ENCODE results near the gene FBXO4.

Gene FBXO4
- total RNA-seq = 10.5 reads per million, percentile 32 among the genes with 10 or more reads in this experiment

DNA sequence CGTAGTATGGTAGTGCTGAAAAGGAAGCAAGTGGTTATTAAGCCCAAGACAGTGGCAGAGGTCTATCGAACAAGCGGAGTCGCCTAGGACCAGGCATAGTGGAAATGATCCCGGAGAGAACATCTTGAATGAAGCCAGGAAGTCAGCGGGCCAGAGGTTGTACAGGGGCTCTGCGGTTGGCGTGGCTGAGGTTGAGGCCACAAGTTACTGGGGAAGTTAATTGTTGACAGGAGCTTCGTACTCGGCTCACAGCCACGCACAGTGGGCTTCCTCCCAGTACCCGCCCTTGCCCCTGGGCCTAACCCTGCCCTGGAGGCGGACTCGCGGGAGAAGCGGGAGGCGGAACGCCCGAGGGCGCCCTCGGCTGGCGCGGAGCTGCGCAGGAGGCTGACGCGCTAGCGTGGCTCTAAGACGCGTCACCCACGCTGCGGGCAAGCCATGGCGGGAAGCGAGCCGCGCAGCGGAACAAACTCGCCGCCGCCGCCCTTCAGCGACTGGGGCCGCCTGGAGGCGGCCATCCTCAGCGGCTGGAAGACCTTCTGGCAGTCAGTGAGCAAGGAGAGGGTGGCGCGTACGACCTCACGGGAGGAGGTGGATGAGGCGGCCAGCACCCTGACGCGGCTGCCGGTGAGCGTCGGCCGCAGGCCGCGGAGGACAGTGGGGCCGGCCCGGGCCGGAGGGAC lies at the start of gene FBXO4:
Gene FBXO4 (plus strand): TSS at position 410 of the 683 bp plus-strand sequence. CDS start 29 bp downstream, at position 439.
- peak; percentile 83 for DNase-seq

DNA sequence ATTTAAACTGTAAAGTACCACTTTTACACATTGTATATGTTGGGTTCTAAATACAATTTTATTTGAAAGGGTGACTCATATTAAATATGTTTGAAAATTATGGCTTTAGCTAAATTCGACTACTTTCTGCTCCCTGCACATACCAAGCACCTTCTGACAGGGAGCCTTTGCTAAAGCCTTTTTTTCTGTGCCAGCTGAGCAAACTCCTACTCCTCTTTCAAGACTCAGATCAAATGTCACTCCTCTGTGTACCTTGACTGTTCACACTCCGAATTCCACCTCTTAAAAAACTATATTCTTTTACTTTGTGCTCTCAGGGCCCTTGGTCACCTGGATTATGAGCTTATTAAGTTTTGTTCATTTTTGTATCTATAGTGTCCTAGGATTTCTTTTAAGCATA lies 48.4 kb upstream of the FBXO4 start:
- DNase-seq = no peak

- no peak for DNase-seq
These were observed 47.7 kb upstream of the FBXO4 start for GRCh38 chr5:41877408-41877807.

- no peak for DNase-seq
These were observed 46.9 kb upstream of the FBXO4 start for GRCh38 chr5:41878173-41878572.

DNA sequence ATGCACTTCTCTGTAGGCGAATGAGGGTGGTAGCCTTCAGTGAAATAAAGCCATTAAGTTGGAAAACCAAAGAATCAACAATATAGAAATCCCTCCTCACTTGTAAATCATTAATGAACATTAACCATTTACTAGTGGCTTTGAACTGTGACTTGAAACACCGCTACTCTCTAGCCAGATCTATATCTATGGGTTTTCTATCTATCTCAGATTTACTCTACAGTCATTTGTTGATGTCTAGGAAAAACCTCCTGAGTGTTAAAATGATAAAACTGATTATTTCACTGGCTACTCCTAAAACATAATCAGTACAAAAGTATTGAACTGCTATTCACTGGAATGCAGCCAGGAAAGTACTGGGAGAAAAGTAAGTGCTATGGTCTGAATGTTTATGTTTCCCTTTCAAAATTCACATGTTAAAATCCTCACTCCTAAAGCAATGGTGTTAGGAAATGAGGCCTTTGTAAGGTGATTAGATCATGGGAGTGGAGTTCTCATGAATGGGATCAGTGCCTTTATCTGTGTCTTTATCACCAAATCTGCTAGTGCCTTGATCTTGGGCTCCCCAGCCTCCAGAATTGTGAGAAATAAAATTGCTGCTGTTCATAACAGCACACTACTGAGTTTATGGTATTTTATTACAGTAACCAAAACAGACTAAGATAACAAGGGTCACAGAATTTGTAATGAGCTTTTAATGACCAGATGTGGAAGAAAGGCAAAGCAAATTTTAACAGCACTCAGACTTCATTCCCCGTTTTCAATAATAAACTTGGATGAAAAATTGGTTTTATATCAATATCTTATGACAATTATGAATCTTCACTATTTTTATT lies 46.2 kb upstream of the FBXO4 start:
- no peak for DNase-seq

GRCh38 chr5:41882765-41883164 lies 42.3 kb upstream of the FBXO4 start:
- DNase-seq = no peak

- no peak for DNase-seq
These were observed 41.8 kb upstream of the FBXO4 start for GRCh38 chr5:41883243-41883642.

DNA sequence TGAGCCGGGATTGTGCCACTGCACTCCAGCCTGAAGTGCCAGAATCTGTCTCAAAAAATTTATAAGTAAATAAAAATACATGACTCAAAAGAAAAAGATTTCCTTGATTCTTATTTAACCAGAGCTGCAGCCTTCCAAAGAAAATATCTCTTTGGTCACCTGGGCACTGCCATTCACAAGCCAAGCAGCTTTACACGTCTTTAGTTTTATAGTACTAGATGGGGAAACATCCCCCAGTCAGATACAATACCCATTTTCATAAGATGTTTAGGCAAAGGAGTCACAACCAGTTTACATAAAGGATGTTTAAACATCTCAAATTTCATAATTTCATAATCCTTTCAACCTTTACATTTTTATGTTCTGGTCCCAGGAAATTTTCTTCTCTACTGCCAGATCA lies 41.1 kb upstream of the FBXO4 start:
- DNase-seq = no peak

DNA sequence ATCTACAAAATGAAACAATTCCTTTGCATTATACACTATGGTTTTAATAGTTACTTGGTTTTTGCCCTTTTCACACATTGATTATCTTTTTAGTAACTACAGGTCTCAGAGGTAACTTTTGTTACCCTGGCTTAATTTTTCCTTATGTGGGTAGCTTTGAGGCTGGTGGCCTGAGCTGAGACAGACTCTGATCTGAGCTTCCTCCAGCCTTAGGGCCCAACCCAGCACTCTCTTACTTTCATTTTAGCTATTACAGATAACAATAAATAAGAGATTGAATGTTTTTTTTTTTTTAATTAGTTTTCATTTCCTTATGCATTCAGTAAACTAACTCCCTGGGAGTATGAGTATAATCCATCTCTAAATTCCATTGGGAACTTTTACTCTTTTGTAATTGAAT lies 39.8 kb upstream of the FBXO4 start:
- DNase-seq = no peak

DNA sequence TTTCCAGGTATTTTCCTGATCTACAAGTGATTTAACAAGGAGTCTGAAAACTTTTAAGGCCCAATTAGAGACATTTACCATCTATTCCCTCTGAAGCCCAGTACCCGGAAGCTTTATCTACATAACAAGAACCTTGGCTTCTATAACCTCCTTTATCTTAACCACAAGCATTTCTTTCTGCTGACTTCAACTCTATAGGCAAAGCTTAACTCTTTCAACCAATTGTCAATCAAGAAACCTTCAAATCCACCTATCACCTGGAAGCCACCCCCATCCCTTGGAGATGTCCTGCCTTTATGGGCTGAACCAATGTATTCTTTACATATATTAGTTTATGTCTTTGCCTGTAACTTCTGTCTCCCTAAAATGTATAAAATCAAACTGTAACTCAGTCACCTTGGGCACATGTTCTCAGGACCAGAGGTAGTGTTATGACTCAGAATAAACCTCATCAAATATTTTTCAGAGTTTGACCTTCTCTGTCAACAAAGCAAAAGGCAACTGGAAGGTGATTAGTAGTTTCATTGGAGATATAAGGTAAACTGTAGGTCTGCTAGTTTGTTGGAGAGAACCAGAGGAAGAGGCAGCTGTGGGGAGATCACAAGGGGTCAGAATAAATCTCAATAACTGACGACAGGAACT lies 33.9 kb upstream of the FBXO4 start:
- no peak for DNase-seq

GRCh38 chr5:41892031-41892430 lies 33.0 kb upstream of the FBXO4 start:
- no peak for DNase-seq

DNA sequence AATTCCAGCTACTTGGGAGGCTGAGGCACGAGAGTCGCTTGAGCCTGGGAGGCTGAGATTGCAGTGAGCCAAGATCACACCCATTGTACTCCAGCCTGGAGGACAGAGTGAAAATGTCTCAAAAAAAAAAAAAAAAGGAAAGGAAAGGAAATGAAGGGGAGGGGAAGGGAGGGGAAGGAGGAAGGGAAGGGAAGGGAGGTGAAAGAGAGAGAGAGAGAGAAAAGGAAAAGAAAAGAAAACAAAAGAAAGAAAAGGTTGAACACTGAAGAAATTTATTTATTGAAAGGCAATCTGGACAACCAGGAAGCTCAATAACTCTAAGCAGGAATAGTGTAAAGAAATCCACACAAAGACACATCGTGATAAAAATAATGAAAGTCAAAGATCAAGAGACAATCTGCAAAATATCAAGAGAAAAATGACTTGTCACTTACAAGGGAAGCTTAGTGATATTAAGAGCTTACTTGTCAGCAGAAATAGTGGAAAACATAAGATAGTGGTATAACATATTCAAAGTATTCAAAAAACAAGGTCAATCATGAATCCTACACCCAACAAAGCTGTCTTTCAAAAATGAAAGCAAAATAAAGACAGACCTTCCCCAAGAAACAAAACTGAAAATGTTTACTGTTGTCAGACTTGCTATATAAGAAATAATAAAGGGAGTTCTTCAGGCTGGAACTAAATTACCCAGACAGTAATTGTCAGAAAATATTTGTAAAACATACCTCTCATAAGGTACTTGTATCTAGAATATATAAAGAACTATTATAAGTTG lies 31.8 kb upstream of the FBXO4 start:
- no peak for DNase-seq

DNA sequence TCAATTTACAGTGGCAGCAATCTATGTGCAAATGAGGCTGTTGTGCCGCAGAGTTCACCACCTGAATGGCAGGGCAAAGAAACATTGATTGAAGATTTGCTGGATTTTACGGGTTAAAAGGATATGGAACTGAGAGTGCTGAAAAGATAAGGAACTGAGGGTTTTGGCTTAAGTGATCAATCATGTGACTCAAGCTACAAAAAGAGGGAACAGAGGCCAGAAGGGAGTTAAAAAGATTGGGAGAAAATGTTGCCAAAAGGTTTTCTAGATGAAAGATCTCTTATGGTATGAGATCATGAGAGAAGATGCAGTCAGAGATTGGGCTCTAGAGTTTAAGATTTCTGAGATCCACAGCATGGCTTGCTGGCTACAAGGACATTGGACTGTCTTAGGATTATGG lies 28.9 kb upstream of the FBXO4 start:
- no peak for DNase-seq

DNA sequence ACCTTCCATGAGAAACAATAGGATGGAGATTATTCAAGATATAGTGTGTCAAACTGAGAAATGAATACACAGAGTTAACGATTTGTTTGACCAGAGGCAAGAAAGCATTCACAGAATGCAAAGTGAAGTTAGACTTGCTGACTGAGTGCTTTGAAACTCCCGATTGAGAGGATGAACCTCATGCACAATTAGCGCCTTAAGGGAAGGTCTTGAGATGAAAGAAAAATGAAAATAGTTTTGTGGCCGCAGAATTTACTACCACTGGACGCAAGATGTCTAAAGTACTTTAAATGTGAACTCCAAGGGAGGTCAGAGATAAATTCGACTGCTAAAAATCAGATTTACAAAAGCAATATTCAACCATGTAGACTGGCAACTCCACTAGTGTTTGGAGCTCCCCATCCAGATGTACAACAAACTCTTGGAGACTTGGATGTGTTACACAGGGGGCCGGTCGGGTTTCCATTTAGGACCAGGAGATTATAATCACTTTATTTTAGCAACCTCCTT lies 21.6 kb upstream of the FBXO4 start:
- DNase-seq = no peak

DNA sequence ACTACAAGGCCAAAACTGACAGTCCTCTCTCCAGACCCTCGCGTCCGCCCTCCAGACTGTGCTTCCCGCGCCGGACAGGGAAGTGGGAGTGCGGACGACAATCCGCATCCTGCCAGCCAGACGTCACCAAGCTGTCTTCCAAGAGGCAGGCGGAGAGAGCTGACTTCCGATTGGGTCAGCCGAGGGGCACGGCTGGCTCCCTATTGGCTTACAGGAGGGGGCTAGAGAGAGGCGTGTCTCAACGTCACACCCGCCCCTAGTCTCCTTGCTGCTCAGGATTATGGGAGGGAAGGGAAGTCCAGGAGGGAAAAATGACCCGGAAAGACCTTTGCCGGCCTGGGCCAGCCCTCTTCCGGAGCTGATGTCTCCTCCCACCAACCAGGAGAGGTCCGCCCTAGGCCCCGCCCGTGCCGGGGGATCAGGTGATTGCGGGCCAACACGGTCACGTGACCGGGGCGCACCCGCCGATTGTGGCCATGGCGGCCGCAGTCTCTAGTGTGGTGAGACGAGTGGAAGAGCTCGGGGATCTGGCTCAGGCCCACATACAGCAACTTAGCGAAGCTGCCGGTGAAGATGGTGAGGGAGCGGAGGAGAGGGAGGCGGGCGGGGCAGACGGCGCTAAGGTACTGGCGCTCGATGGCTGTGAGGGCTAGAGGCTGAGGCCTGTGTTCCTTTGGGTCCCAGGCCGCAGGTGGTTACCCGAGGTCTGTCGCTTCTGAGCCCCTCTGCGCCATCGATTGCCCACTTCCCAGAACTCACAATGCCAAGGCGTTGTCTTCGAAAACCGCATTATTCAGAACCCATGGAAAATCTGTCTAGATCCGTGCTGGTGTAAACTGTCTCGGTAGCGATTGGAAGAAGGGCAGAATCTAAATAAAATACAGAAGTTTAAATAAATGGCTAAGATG lies 20.9 kb upstream of the FBXO4 start, which contains the start of gene RIMOC1:
Gene RIMOC1 (plus strand): TSS at position 453 of the 908 bp plus-strand sequence. CDS start 24 bp downstream, at position 477.
- peak; percentile 93 for DNase-seq

GRCh38 chr5:41906151-41906550 lies 18.9 kb upstream of the FBXO4 start:
- DNase-seq = no peak

DNA sequence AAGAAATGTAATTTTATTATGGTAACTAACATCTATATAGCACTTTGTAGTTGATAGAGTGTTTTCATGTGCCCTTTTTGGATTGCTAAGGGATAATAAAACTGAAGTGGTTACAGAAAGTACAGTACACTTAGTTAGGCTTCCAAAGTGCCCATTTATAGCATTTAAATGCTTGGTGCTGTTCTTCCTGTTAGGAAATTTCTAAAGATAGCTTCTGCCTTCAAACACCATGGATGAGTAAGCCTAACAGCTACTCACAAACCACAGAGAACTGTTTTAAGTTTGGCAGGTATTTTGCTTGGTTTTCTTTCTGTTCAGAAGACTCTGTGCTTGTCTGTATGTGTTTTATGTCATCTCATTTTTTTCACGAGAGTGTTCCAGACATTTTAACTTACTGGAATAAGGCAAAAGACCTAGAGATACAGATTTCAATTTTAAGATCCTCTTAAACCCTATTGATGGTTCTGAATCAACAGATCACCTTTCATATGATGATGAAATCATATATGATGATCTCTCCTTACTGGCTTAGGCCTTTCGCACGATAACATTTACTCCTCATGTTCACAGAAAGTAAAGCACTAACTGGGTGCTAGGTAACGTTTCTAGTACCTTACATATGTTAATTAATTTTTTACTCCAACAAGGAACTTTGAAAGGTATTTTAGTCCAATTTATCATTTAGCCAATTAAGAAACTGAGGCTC lies 16.6 kb upstream of the FBXO4 start:
- DNase-seq = no peak

DNA sequence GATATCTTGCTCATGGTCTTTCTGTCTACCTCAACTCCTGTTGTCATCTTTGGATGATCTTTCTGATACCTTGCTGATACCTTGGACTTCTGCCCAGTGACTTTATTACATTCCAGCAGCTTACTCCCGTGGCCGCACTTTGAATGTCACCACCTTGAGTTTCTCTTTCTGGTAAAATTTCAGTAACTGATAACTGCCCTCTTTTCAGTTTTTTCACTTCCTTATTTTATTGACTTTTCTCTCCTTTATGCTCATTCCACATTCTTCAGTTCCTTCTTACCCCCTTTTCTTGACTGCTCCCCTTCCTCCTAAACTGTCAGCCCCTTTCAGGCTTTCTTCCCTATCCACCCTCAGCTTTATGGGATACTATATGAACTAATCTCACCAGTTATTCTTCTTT lies 7.0 kb upstream of the FBXO4 start:
- DNase-seq = no peak

DNA sequence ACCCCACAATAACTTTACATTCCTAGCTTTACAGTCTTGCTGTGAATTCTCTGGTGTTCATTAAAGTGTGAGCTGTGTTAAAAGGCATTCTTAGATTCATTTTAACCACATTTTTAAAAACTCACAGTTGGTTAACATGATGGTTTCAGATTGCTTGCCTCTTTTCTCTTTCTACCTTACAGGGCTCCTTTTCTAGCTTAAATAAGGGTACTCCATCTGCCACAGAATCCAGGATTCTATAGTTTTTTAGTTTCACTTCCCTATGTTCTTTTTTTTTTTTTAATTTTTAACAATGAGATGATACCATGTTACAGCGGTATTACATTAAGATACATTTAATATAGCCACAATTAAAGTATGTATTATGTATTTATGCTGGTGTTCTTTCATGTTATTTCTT lies 3.9 kb upstream of the FBXO4 start:
- DNase-seq = no peak

DNA sequence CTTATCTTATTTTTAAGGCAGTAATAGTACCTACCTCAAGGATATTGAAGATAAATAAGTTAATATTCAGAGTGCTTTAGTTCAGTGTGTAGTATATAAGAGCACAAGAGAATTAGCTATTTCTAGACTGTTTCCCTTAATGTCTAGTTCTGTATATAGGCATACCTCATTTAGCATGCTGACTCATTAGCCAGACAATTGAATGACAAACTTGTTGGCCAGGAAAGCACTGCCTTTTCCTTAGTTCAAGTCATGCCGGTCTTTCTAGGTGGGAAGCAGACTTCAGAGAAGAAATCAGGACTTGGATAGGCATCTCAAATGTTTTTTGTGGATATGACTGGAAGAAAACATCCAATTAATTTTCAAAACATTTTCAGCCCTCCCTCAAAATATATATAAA lies 3.2 kb upstream of the FBXO4 start:
- DNase-seq = no peak

DNA sequence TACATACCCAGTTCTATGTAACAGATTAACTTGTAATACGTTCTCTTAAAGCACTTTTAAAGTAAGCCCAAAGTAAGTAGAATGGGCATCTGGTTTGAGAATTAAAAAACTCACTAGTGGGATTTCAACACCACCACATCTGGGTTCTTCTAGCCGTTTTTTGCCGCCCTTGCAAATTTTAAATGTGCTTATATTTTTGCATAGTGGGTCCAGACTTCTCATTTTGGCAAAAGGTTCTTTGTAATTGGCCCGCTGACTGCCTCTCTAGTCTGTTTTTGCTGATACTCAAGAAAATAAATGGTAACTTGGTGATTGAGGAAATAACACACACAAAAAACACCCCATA lies 582 bp upstream of the FBXO4 start:
- no peak for DNase-seq

All from effector CD4-positive, alpha-beta T cell (primary cell).